ENCODE data around the gene LAMC1. TPM values are rescaled to one million over a fixed set of nuclear protein-coding genes. Genes with fewer than 3 reads are reported as not detected.

The LAMC1 gene
- polyA plus RNA-seq, 1 donor: 293 TPM

- no peak for DNase-seq
Measured at GRCh38 chr1:183021405-183022201, 1.6 kb upstream of the LAMC1 start.

GRCh38 chr1:183022202-183023145, 746 bp upstream of the LAMC1 start:
- DNase-seq: peak; percentile 94

- DNase-seq: peak; percentile 66
Measured at GRCh38 chr1:183023601-183024316, 539 bp downstream of the LAMC1 start.

- peak; percentile 33 for DNase-seq
Measured at GRCh38 chr1:183024317-183025009, 1.2 kb downstream of the LAMC1 start.

GRCh38 chr1:183025010-183025337, 1.8 kb downstream of the LAMC1 start:
- DNase-seq: no peak

GRCh38 chr1:183025782-183026774, 2.9 kb downstream of the LAMC1 start:
- no peak for DNase-seq

- DNase-seq: no peak
Measured at GRCh38 chr1:183027031-183027430, 3.8 kb downstream of the LAMC1 start.

- DNase-seq: no peak
Measured at GRCh38 chr1:183027791-183028190, 4.6 kb downstream of the LAMC1 start.

- DNase-seq: no peak
Measured at GRCh38 chr1:183029591-183030000, 6.4 kb downstream of the LAMC1 start.

- DNase-seq: no peak
Measured at GRCh38 chr1:183030053-183030452, 6.8 kb downstream of the LAMC1 start.

GRCh38 chr1:183032122-183032921, 9.1 kb downstream of the LAMC1 start:
- no peak for DNase-seq

- DNase-seq: no peak
Measured at GRCh38 chr1:183033205-183033604, 10.0 kb downstream of the LAMC1 start.

- DNase-seq: no peak
Measured at GRCh38 chr1:183034682-183035081, 11.5 kb downstream of the LAMC1 start.

- DNase-seq: no peak
Measured at GRCh38 chr1:183038333-183038866, 15.2 kb downstream of the LAMC1 start.

GRCh38 chr1:183038913-183039312, 15.7 kb downstream of the LAMC1 start:
- no peak for DNase-seq

- no peak for DNase-seq
Measured at GRCh38 chr1:183039330-183039729, 16.1 kb downstream of the LAMC1 start.

- DNase-seq: no peak
Measured at GRCh38 chr1:183039985-183040447, 16.8 kb downstream of the LAMC1 start.

- DNase-seq: no peak
Measured at GRCh38 chr1:183040547-183040971, 17.3 kb downstream of the LAMC1 start.

GRCh38 chr1:183043254-183043653, 20.0 kb downstream of the LAMC1 start:
- DNase-seq: no peak
